Activated CD4-positive, alpha-beta T cell treated with anti-CD3 and anti-CD28 coated beads for 36 hours (primary cell): ENCODE data around the gene GRPR. TPM values are rescaled to one million over a fixed set of nuclear protein-coding genes. Genes with fewer than 3 reads are reported as not detected.

Experiments used
- ATAC-seq: fragments of 200-7000 bp; cut with Tn5 transposase; one replicate; pipeline ENCODE4 v1.10.0; 2021; ENCODE audit warnings: mild to moderate bottlenecking, moderate library complexity
- CTCF ChIA-PET: fragments of 350-600 bp; sonication (Branson Sonifier 250); formaldehyde crosslinking; loops from one replicate; lab custom pipeline; 2021; ENCODE audit warnings: antibody characterized with exemption; lab: Charles Lee
- POLR2A ChIA-PET: fragments of 350-600 bp; sonication (Branson Sonifier 250); formaldehyde crosslinking; loops from one replicate; lab custom pipeline; 2021; ENCODE audit warnings: antibody characterized with exemption, inconsistent platforms; lab: Charles Lee
- DNase-seq: peaks from one replicate; pipeline ENCODE4 v3.0.0-alpha.2; 2020
- H3K27ac Mint-ChIP-seq: one replicate; pipeline ENCODE4 v1.8.0; 2021; ENCODE audit warnings: mixed read lengths
- H3K27me3 Mint-ChIP-seq: one replicate; pipeline ENCODE4 v1.8.0; 2021; ENCODE audit warnings: mixed read lengths
- H3K36me3 Mint-ChIP-seq: one replicate; pipeline ENCODE4 v1.8.0; 2021; ENCODE audit warnings: low read depth, mixed read lengths
- H3K4me1 Mint-ChIP-seq: one replicate; pipeline ENCODE4 v1.8.0; 2021; ENCODE audit warnings: mixed read lengths
- H3K4me3 Mint-ChIP-seq: one replicate; pipeline ENCODE4 v1.8.0; 2021; ENCODE audit warnings: mild to moderate bottlenecking, moderate library complexity, mixed read lengths
- H3K9me3 Mint-ChIP-seq: one replicate; pipeline ENCODE4 v1.8.0; 2021; ENCODE audit warnings: low read depth, mixed read lengths
- intact Hi-C, 2 experiments: fragments of 100-400 bp; cut with DNase I in 1 of 2; cut with micrococcal nuclease in 1 of 2; formaldehyde crosslinking; loops; one replicate each; pipeline versions ENCODE4 v1.14.2 to v1.15.1; 2022 to 2024; cut with DNase I, micrococcal nuclease
- total RNA-seq, 2 experiments: library from RNA; stranded (reverse); gene quantifications; one replicate each; pipeline ENCODE4 v1.2.3, GENCODE V29; 2021

GRPR gene
- not detected for total RNA-seq

DNA sequence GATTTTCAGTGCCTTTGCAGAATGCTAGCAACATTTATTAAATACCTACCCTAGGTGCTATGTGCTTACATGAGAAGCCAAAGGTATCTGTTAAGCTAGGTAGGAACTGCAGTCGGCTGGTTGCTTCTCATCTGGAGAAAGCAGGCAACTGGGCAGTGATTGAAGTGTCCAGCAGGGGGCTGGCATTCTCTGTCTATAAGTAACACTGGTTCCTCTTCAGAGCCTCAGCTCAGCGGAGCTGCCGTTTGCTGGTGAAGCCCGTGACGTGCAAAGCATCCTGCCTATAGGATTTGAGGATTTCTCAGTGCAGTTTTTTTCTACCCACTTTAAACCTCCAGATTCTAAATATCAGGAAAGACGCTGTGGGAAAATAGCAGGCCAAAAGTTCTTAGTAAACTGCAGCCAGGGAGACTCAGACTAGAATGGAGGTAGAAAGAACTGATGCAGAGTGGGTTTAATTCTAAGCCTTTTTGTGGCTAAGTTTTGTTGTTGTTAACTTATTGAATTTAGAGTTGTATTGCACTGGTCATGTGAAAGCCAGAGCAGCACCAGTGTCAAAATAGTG, at the start of gene GRPR:
GRPR (plus strand) TSS at position 344 of the 565 bp plus-strand sequence. CDS start 389 bp downstream, outside the sequence.
- DNase-seq (peak; percentile 75), ATAC-seq (peak; percentile 77)
- POLR2A ChIA-PET: no interaction called here
- Mint-ChIP-seq H3K4me3 (no peak within 1 kb of the TSS), H3K9me3 (peaks cover 5% of the 10 kb centered on the region), H3K4me1 (peaks cover 22% of the 10 kb centered on the region), H3K27me3 (peaks cover 12% of the 10 kb centered on the region), H3K36me3 (no peaks in the 10 kb centered on the region), H3K27ac (no peak within 1 kb of the TSS)
- intact Hi-C loops: loop anchor here in 1 of 2 experiments (5.0 kb wide), 1 partner anchor 136 kb away; no protein-coding TSS in a partner anchor
- CTCF ChIA-PET: interaction anchor here (0.5 to 1.8 kb wide), 4 partner anchors 9 to 212 kb away, joined by 3 to 10 read pairs (median 4); no protein-coding TSS in a partner anchor

DNA sequence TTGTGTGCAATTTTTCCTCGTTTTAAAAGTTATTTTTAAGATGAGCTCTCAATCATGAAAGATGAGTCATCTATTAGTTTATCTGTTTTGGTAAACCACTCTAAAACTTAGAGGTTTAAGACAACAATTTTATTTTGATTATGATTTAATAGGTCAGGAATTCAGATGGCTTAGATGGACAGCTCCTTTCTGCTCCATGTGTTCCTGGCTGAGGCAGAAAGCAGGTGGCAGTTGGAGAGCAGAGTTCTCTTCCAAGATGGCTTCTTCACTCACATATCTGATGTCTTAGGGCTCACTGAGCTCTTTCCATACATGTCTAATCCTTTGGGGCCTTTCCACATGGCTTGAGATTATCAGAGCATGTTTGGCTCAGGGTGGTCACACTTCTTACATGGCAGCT, 48.3 kb upstream of the GRPR start:
- Mint-ChIP-seq H3K27me3 (peaks cover 5% of the 10 kb centered on the region), H3K36me3 (no peaks in the 10 kb centered on the region), H3K4me3 (no peak overlapping the region), H3K4me1 (no peaks in the 10 kb centered on the region), H3K27ac (no peak overlapping the region), H3K9me3 (no peaks in the 10 kb centered on the region)
- ChIA-PET POLR2A (no interaction called here), CTCF (no interaction called here)
- DNase-seq: no peak
- intact Hi-C loops: no loop called here
- ATAC-seq: no peak

DNA sequence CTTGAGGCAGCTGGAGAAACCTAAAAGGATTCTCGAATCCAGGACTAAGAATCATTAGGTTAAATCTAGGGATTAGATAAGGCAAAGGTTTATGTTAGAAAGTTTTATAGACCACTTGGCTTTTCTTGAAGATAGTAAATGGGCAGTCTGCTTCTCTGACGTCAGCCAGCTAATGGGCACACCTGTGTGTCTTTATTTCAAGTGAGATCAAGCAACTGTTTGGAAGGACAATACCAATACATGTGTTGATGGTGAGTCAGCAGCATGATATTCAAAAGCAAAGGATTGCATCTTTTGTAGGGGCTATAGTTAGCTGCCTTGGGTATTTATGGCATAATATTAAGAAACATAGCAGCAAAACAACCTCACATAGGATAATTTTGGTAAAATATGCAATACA, 46.5 kb upstream of the GRPR start:
- Mint-ChIP-seq H3K4me3 (no peak overlapping the region), H3K27me3 (peaks cover 5% of the 10 kb centered on the region), H3K4me1 (no peaks in the 10 kb centered on the region), H3K27ac (no peak overlapping the region), H3K36me3 (no peaks in the 10 kb centered on the region), H3K9me3 (no peaks in the 10 kb centered on the region)
- intact Hi-C loops: no loop called here
- DNase-seq: no peak
- ChIA-PET POLR2A (no interaction called here), CTCF (no interaction called here)
- ATAC-seq: no peak

DNA sequence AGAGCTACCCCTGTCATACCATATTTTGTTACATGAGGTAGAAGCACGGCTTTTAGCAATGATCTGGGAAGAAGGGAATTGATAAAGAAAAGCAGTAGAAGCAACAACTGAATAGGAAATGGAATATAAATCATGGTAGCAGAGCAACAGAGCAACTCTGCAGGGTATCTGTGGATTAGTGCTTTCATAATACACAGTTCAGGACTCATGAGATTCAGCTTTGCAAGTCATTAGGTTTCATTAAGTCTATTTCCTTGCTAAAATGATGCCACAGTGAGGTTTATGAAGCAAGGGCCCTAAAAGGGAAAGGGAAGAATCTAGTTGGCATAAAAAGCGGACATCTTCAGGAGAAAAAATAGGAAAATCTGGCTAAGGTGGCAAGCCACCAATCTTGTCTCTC, 45.6 kb upstream of the GRPR start:
- Mint-ChIP-seq H3K4me3 (no peak overlapping the region), H3K27ac (no peak overlapping the region), H3K36me3 (no peaks in the 10 kb centered on the region), H3K9me3 (no peaks in the 10 kb centered on the region), H3K4me1 (no peaks in the 10 kb centered on the region), H3K27me3 (peaks cover 3% of the 10 kb centered on the region)
- POLR2A ChIA-PET: no interaction called here
- no peak for DNase-seq
- intact Hi-C loops: no loop called here
- CTCF ChIA-PET: no interaction called here
- no peak for ATAC-seq

DNA sequence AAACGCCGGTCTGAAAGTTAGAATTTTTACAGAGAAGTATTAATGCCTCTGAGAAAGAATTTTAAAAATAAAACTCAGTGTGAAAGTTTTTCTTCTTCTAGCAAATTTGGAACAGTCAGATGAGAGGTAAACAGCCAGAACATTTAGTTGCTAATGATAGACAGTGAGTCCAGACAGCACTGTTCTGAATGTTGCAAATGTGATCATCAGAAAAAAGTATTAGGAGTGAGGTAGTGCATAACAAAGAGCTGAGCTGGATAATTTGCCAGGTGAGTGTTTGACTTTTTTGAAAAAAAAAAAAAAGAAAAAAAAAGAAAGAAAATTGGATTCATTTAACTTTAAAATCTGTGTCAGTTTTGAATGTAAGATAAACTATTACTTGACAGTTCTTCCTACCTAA, 42.0 kb upstream of the GRPR start:
- intact Hi-C loops: no loop called here
- POLR2A ChIA-PET: no interaction called here

DNA sequence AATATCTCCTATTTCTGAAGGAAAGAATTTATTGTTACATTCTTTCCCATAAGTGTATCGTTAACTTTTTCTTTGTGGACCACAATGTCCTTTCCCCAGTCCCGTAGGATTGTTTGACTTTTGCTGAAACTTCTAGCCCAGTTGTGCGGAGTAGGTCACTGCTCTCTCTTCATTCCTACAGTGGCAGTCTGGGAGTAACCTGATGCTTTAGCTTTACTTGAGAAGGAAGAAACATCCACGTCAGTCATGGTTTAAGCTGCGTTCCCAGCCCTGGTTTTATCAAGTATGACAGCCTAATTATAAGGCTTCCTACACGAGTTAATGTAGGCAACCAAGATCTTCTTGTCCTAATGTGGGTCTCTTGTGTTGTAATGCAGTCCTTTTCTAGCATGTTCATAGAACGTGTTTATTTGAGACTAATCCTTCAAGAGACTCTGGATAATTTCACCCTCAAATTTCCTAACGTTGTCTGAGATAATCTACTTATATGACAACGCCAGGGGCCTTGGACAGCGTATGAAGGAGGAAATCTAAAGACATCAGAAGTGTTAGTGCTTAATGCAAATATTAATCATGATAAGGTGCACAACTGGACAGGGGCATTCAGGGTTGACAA, 40.8 kb upstream of the GRPR start:
- H3K4me1 Mint-ChIP-seq: no peaks in the 10 kb centered on the region

More for the DNA sequence above, 42.0 kb upstream of the GRPR start:
- CTCF ChIA-PET: no interaction called here
- DNase-seq (no peak), ATAC-seq (no peak)
- H3K4me1 Mint-ChIP-seq: no peaks in the 10 kb centered on the region
- no peaks in the 10 kb centered on the region for H3K36me3 Mint-ChIP-seq
- H3K9me3 Mint-ChIP-seq: no peaks in the 10 kb centered on the region
- H3K27me3 Mint-ChIP-seq: peaks cover 5% of the 10 kb centered on the region
- no peak overlapping the region for H3K4me3 Mint-ChIP-seq
- no peak overlapping the region for H3K27ac Mint-ChIP-seq

DNA sequence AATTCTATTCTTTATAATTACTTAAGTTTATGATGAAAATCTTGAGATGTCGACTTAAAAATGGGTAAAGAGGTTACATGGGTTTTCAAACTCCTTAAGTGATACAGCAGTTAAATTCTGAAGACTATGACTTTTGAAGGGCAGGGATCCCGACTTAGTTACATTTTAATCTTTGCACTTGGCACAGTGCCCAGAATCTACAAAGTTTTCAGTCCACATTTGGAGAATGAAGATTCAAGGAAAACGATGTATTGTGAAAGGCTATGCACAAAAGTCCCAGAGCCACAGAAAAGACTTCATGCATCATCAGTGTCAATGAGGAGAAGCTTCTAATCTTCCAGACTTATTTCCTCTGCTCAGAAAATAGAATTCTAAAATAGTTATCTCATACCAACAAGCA, 36.3 kb upstream of the GRPR start:
- Mint-ChIP-seq H3K27ac (no peak overlapping the region), H3K4me3 (no peak overlapping the region), H3K27me3 (peaks cover 2% of the 10 kb centered on the region)

More for the DNA sequence above, 40.8 kb upstream of the GRPR start:
- ATAC-seq: no peak
- ChIA-PET CTCF (no interaction called here), POLR2A (no interaction called here)
- no peaks in the 10 kb centered on the region for H3K9me3 Mint-ChIP-seq
- H3K4me3 Mint-ChIP-seq: no peak overlapping the region
- no peak overlapping the region for H3K27ac Mint-ChIP-seq
- intact Hi-C loops: no loop called here
- DNase-seq: no peak
- H3K36me3 Mint-ChIP-seq: no peaks in the 10 kb centered on the region
- H3K27me3 Mint-ChIP-seq: peaks cover 5% of the 10 kb centered on the region

DNA sequence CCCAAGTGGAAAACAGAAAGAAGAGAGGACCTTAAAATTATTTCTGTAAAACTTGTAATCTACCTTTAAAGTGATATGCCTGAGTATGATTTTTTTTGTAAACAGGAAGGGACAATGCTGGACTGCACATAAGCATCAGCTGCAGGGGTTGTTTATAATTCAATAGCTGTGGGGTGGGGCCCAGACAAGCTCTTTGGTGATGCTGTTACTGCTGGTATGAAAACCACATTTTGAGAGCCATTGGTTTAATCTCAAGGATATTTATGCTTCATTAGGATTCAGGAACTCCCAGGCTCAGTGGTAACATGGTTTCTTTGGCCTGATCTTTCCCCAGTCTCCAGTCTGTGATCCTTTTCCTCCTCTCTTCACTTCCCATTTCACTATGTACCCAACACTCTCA, 34.3 kb upstream of the GRPR start:
- POLR2A ChIA-PET: no interaction called here
- CTCF ChIA-PET: no interaction called here
- ATAC-seq (no peak), DNase-seq (no peak)
- no peaks in the 10 kb centered on the region for H3K9me3 Mint-ChIP-seq
- no peaks in the 10 kb centered on the region for H3K4me1 Mint-ChIP-seq
- no peak overlapping the region for H3K4me3 Mint-ChIP-seq
- H3K27me3 Mint-ChIP-seq: peaks cover 8% of the 10 kb centered on the region
- intact Hi-C loops: no loop called here
- H3K27ac Mint-ChIP-seq: no peak overlapping the region
- H3K36me3 Mint-ChIP-seq: no peaks in the 10 kb centered on the region

More for the DNA sequence above, 36.3 kb upstream of the GRPR start:
- Mint-ChIP-seq H3K9me3 (no peaks in the 10 kb centered on the region), H3K4me1 (no peaks in the 10 kb centered on the region), H3K36me3 (no peaks in the 10 kb centered on the region)
- no peak for DNase-seq
- CTCF ChIA-PET: no interaction called here
- intact Hi-C loops: no loop called here
- no peak for ATAC-seq
- POLR2A ChIA-PET: no interaction called here

DNA sequence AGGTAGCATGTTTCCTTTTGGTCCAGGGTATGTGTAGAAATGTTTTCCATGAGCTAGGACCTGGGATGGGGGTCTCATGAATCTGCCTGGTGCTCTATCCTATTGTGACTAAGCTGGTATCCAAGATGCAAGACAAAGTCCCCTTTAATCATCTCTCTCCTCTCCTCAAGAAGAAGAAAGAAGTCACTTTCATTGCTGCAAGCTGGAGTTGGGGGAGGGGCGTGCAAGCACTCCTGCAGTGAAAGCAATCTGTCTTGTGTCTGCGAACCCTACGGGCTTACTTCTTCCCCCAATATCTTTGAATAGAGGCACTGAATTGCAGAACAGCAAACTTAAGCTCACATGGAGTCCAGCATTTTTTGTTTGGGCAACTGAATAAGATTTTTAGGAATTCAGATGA, 27.2 kb upstream of the GRPR start:
- POLR2A ChIA-PET: no interaction called here
- DNase-seq (no peak), ATAC-seq (no peak)
- Mint-ChIP-seq H3K27me3 (peaks cover 8% of the 10 kb centered on the region), H3K27ac (no peak overlapping the region), H3K4me1 (no peaks in the 10 kb centered on the region), H3K36me3 (no peaks in the 10 kb centered on the region), H3K9me3 (no peaks in the 10 kb centered on the region), H3K4me3 (no peak overlapping the region)
- intact Hi-C loops: no loop called here
- CTCF ChIA-PET: no interaction called here

DNA sequence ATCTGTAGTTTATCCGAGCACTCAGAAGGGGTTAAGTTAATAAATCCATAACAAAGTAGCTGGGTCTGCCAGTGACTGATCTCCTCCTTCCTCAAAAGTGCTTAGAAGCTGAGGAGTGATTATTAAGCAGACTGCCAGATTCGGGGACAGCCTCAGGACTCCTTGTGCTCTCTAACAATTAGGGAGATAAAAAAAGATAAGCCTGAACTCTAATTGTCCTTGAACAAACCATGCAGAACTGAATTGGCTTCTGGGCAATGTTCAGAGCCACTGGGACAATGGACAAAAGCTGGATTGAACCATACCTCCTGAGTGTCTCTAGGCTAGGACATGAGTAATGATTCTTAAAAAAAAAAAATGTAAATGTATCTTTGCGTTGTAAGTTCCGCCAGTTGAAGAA, 22.7 kb upstream of the GRPR start:
- Mint-ChIP-seq H3K27ac (no peak overlapping the region), H3K4me1 (no peaks in the 10 kb centered on the region), H3K4me3 (no peak overlapping the region), H3K27me3 (peaks cover 4% of the 10 kb centered on the region), H3K36me3 (no peaks in the 10 kb centered on the region), H3K9me3 (no peaks in the 10 kb centered on the region)
- ATAC-seq (no peak), DNase-seq (no peak)
- ChIA-PET CTCF (no interaction called here), POLR2A (no interaction called here)
- intact Hi-C loops: no loop called here

DNA sequence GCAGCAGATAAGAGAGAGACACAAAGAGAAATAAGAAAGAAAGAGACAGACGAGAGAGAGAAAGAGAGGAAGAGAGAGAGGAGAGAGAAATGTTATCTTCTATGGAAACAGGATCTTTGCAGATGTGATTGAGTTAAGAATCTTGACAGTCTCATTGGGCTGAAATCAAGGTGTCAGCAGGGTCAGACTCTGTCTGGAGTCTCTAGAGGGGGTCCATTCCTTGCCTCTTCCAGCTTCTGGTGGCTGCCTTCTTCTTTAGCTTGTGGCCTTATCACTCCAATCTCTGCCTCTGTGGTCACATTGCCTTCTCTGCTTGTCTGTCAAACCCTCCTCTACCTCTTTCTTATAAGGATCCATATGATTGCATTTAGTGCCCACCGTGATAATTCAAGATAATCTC, 21.8 kb upstream of the GRPR start:
- no peaks in the 10 kb centered on the region for H3K36me3 Mint-ChIP-seq
- intact Hi-C loops: no loop called here
- CTCF ChIA-PET: interaction anchor here (1.4 kb wide), 1 partner anchor 9 kb away, joined by 3 read pairs; no protein-coding TSS in a partner anchor

DNA sequence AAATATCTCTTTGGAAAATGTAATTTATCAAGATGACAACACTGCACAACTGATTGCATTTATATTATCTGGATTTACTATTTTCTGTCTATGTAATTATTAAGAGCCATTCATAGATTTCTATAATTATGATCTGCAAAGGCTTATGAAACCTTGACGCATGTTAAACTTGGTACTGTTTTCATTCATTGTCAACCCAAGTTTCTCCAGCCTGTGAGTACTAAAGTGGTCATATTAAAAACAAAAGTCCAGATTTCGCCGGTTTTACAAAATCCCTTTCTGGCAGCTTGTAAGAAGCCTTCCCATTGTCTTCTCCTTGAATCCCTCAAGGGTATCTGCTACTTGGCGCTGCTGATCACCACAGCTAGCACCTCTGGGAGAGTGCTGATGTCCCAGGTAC, 19.7 kb upstream of the GRPR start:
- POLR2A ChIA-PET: interaction anchor here (0.6 kb wide), 1 partner anchor 227 kb away, joined by 4 read pairs; no protein-coding TSS in a partner anchor
- no peak overlapping the region for H3K27ac Mint-ChIP-seq
- ATAC-seq (no peak), DNase-seq (no peak)
- H3K27me3 Mint-ChIP-seq: peaks cover 2% of the 10 kb centered on the region
- no peaks in the 10 kb centered on the region for H3K9me3 Mint-ChIP-seq
- CTCF ChIA-PET: no interaction called here
- H3K36me3 Mint-ChIP-seq: no peaks in the 10 kb centered on the region
- intact Hi-C loops: no loop called here
- H3K4me3 Mint-ChIP-seq: no peak overlapping the region
- no peaks in the 10 kb centered on the region for H3K4me1 Mint-ChIP-seq

More for the DNA sequence above, 21.8 kb upstream of the GRPR start:
- Mint-ChIP-seq H3K27me3 (peaks cover 4% of the 10 kb centered on the region), H3K4me3 (no peak overlapping the region), H3K27ac (no peak overlapping the region), H3K4me1 (no peaks in the 10 kb centered on the region), H3K9me3 (no peaks in the 10 kb centered on the region)
- POLR2A ChIA-PET: no interaction called here
- no peak for ATAC-seq
- no peak for DNase-seq
